ENCODE results near the gene TBC1D22A.
"Not testable (repeated sequence)": the region's sequence is repeated elsewhere in the genome, so short reads cannot be mapped to it uniquely, and the experiment has no call there.

The TBC1D22A gene

GRCh38 chr22:46782200-46782599 lies 19.8 kb downstream of the TBC1D22A start:
- not testable (repeated sequence) for H3K4me3 Mint-ChIP-seq

GRCh38 chr22:46783721-46784120 lies 21.3 kb downstream of the TBC1D22A start:
- Mint-ChIP-seq H3K36me3 (ENCODE audit: low read depth) (peaks cover 28% of the 10 kb centered on the region), H3K9me3 (no peaks in the 10 kb centered on the region), H3K27me3 (no peaks in the 10 kb centered on the region), H3K27ac (no peak overlapping the region), H3K4me3 (no peak overlapping the region), H3K4me1 (peaks cover 48% of the 10 kb centered on the region)
- ATAC-seq (no peak), DNase-seq (no peak)

More at GRCh38 chr22:46782200-46782599, 19.8 kb downstream of the TBC1D22A start:
- H3K4me1 Mint-ChIP-seq: peaks cover 47% of the 10 kb centered on the region
- H3K36me3 Mint-ChIP-seq (ENCODE audit: low read depth): peaks cover 28% of the 10 kb centered on the region
- not testable (repeated sequence) for DNase-seq, H3K9me3 Mint-ChIP-seq, ATAC-seq, H3K27me3 Mint-ChIP-seq, H3K27ac Mint-ChIP-seq

GRCh38 chr22:46788441-46789172 lies 26.2 kb downstream of the TBC1D22A start:
- H3K36me3 Mint-ChIP-seq (ENCODE audit: low read depth): peaks cover 35% of the 10 kb centered on the region
- peak; percentile 31 for DNase-seq
- H3K27ac Mint-ChIP-seq: peak overlapping the region; percentile 69
- no peaks in the 10 kb centered on the region for H3K27me3 Mint-ChIP-seq
- H3K4me3 Mint-ChIP-seq: no peak overlapping the region
- ATAC-seq: peak; percentile 41
- no peaks in the 10 kb centered on the region for H3K9me3 Mint-ChIP-seq
- peaks cover 63% of the 10 kb centered on the region for H3K4me1 Mint-ChIP-seq

GRCh38 chr22:46789992-46790391 lies 27.5 kb downstream of the TBC1D22A start:
- DNase-seq (no peak), ATAC-seq (no peak)
- H3K4me1 Mint-ChIP-seq: peaks cover 60% of the 10 kb centered on the region
- H3K36me3 Mint-ChIP-seq (ENCODE audit: low read depth): peaks cover 35% of the 10 kb centered on the region
- H3K9me3 Mint-ChIP-seq: no peaks in the 10 kb centered on the region
- H3K4me3 Mint-ChIP-seq: no peak overlapping the region
- no peaks in the 10 kb centered on the region for H3K27me3 Mint-ChIP-seq
- H3K27ac Mint-ChIP-seq: peak overlapping the region; percentile 98

- H3K27me3 Mint-ChIP-seq: no peaks in the 10 kb centered on the region
- ATAC-seq: peak; percentile 94
- peaks cover 52% of the 10 kb centered on the region for H3K4me1 Mint-ChIP-seq
- peaks cover 32% of the 10 kb centered on the region for H3K36me3 Mint-ChIP-seq (ENCODE audit: low read depth)
- H3K27ac Mint-ChIP-seq: peak overlapping the region; percentile 98
- H3K4me3 Mint-ChIP-seq: peak overlapping the region; percentile 74
- peak; percentile 70 for DNase-seq
- H3K9me3 Mint-ChIP-seq: no peaks in the 10 kb centered on the region
Observed at GRCh38 chr22:46791201-46791731, 28.8 kb downstream of the TBC1D22A start.

- peaks cover 26% of the 10 kb centered on the region for H3K36me3 Mint-ChIP-seq (ENCODE audit: low read depth)
- peaks cover 49% of the 10 kb centered on the region for H3K4me1 Mint-ChIP-seq
- no peak overlapping the region for H3K4me3 Mint-ChIP-seq
- no peaks in the 10 kb centered on the region for H3K9me3 Mint-ChIP-seq
- no peak for DNase-seq
- ATAC-seq: no peak
- H3K27ac Mint-ChIP-seq: peak overlapping the region; percentile 98
- no peaks in the 10 kb centered on the region for H3K27me3 Mint-ChIP-seq
Observed at GRCh38 chr22:46792061-46792796, 29.8 kb downstream of the TBC1D22A start.

- Mint-ChIP-seq H3K4me3 (no peak overlapping the region), H3K27me3 (no peaks in the 10 kb centered on the region)
- DNase-seq: no peak
Observed at GRCh38 chr22:46792841-46793261, 30.4 kb downstream of the TBC1D22A start.

GRCh38 chr22:46793497-46793896 lies 31.0 kb downstream of the TBC1D22A start:
- Mint-ChIP-seq H3K36me3 (ENCODE audit: low read depth) (peaks cover 30% of the 10 kb centered on the region), H3K27me3 (no peaks in the 10 kb centered on the region), H3K4me1 (peaks cover 39% of the 10 kb centered on the region), H3K27ac (peak overlapping the region; percentile 69), H3K9me3 (no peaks in the 10 kb centered on the region), H3K4me3 (no peak overlapping the region)
- no peak for DNase-seq
- no peak for ATAC-seq

More at GRCh38 chr22:46792841-46793261, 30.4 kb downstream of the TBC1D22A start:
- Mint-ChIP-seq H3K27ac (peak overlapping the region; percentile 98), H3K36me3 (ENCODE audit: low read depth) (peaks cover 28% of the 10 kb centered on the region), H3K9me3 (no peaks in the 10 kb centered on the region), H3K4me1 (peaks cover 43% of the 10 kb centered on the region)
- no peak for ATAC-seq

GRCh38 chr22:46794067-46794466 lies 31.6 kb downstream of the TBC1D22A start:
- peaks cover 36% of the 10 kb centered on the region for H3K4me1 Mint-ChIP-seq

GRCh38 chr22:46794491-46794890 lies 32.0 kb downstream of the TBC1D22A start:
- no peak for ATAC-seq
- Mint-ChIP-seq H3K4me1 (peaks cover 32% of the 10 kb centered on the region), H3K4me3 (no peak overlapping the region), H3K9me3 (no peaks in the 10 kb centered on the region), H3K27me3 (no peaks in the 10 kb centered on the region), H3K27ac (no peak overlapping the region), H3K36me3 (ENCODE audit: low read depth) (peaks cover 37% of the 10 kb centered on the region)
- DNase-seq: no peak

More at GRCh38 chr22:46794067-46794466, 31.6 kb downstream of the TBC1D22A start:
- Mint-ChIP-seq H3K27ac (no peak overlapping the region), H3K9me3 (no peaks in the 10 kb centered on the region), H3K36me3 (ENCODE audit: low read depth) (peaks cover 35% of the 10 kb centered on the region), H3K4me3 (no peak overlapping the region), H3K27me3 (no peaks in the 10 kb centered on the region)
- no peak for ATAC-seq
- DNase-seq: no peak

GRCh38 chr22:46795140-46795539 lies 32.7 kb downstream of the TBC1D22A start:
- H3K36me3 Mint-ChIP-seq (ENCODE audit: low read depth): peaks cover 44% of the 10 kb centered on the region

GRCh38 chr22:46795845-46796565 lies 33.6 kb downstream of the TBC1D22A start:
- no peak overlapping the region for H3K4me3 Mint-ChIP-seq

More at GRCh38 chr22:46795140-46795539, 32.7 kb downstream of the TBC1D22A start:
- Mint-ChIP-seq H3K4me3 (no peak overlapping the region), H3K27me3 (no peaks in the 10 kb centered on the region), H3K9me3 (no peaks in the 10 kb centered on the region), H3K4me1 (peaks cover 29% of the 10 kb centered on the region), H3K27ac (no peak overlapping the region)
- DNase-seq (no peak), ATAC-seq (no peak)

GRCh38 chr22:46796566-46797195 lies 34.2 kb downstream of the TBC1D22A start:
- Mint-ChIP-seq H3K4me3 (no peak overlapping the region), H3K36me3 (ENCODE audit: low read depth) (peaks cover 45% of the 10 kb centered on the region), H3K9me3 (no peaks in the 10 kb centered on the region), H3K27ac (no peak overlapping the region), H3K27me3 (no peaks in the 10 kb centered on the region), H3K4me1 (peaks cover 15% of the 10 kb centered on the region)
- DNase-seq: no peak
- ATAC-seq: no peak

More at GRCh38 chr22:46795845-46796565, 33.6 kb downstream of the TBC1D22A start:
- Mint-ChIP-seq H3K9me3 (no peaks in the 10 kb centered on the region), H3K27ac (no peak overlapping the region), H3K4me1 (peaks cover 22% of the 10 kb centered on the region), H3K36me3 (ENCODE audit: low read depth) (peaks cover 48% of the 10 kb centered on the region), H3K27me3 (no peaks in the 10 kb centered on the region)
- no peak for DNase-seq
- no peak for ATAC-seq

- peak overlapping the region; percentile 14 for H3K27ac Mint-ChIP-seq
- no peak for DNase-seq
- peaks cover 44% of the 10 kb centered on the region for H3K36me3 Mint-ChIP-seq (ENCODE audit: low read depth)
- H3K9me3 Mint-ChIP-seq: no peaks in the 10 kb centered on the region
- H3K27me3 Mint-ChIP-seq: no peaks in the 10 kb centered on the region
- ATAC-seq: no peak
- peaks cover 12% of the 10 kb centered on the region for H3K4me1 Mint-ChIP-seq
- H3K4me3 Mint-ChIP-seq: no peak overlapping the region
Observed at GRCh38 chr22:46797355-46797754, 34.9 kb downstream of the TBC1D22A start.
